Activated naive CD8-positive, alpha-beta T cell treated with anti-CD3 and anti-CD28 coated beads, Interleukin-2, amount 10 ng/mL, durations not matched to agents 7 days and 5 days (primary cell): ENCODE measurements around the gene MPPED1. TPM values are rescaled to one million over a fixed set of nuclear protein-coding genes. Genes with fewer than 3 reads are reported as not detected.

Source experiments
- ATAC-seq: fragments of 150-1000 bp; cut with Tn5 transposase; one replicate; pipeline ENCODE4 v1.10.0; 2021; ENCODE audit warnings: low read depth, moderate library complexity
- POLR2A ChIA-PET: fragments of 350-600 bp; sonication (Branson Sonifier 250); formaldehyde crosslinking; loops from one replicate; lab custom pipeline; 2021; ENCODE audit warnings: antibody characterized with exemption; lab: Charles Lee
- DNase-seq: peaks from one replicate; pipeline ENCODE4 v3.0.0; 2021
- H3K27ac Mint-ChIP-seq: one replicate; pipeline ENCODE4 v1.8.0; 2022; ENCODE audit warnings: mild to moderate bottlenecking, mixed read lengths
- H3K27me3 Mint-ChIP-seq: one replicate; pipeline ENCODE4 v1.8.0; 2022; ENCODE audit warnings: mild to moderate bottlenecking, moderate library complexity, mixed read lengths
- H3K36me3 Mint-ChIP-seq: one replicate; pipeline ENCODE4 v1.8.0; 2021; ENCODE audit warnings: mild to moderate bottlenecking, mixed read lengths
- H3K4me1 Mint-ChIP-seq: one replicate; pipeline ENCODE4 v1.8.0; 2021; ENCODE audit warnings: mixed read lengths
- H3K4me3 Mint-ChIP-seq: one replicate; pipeline ENCODE4 v1.8.0; 2022; ENCODE audit warnings: mild to moderate bottlenecking, moderate library complexity, mixed read lengths
- H3K9me3 Mint-ChIP-seq: one replicate; pipeline ENCODE4 v1.8.0; 2021; ENCODE audit warnings: mixed read lengths
- total RNA-seq, 2 experiments: library from RNA; stranded (reverse); gene quantifications; one replicate each; pipeline ENCODE4 v1.2.3, GENCODE V29; 2021

Gene MPPED1
- total RNA-seq, 2 experiments from 2014 or later = not detected

DNA sequence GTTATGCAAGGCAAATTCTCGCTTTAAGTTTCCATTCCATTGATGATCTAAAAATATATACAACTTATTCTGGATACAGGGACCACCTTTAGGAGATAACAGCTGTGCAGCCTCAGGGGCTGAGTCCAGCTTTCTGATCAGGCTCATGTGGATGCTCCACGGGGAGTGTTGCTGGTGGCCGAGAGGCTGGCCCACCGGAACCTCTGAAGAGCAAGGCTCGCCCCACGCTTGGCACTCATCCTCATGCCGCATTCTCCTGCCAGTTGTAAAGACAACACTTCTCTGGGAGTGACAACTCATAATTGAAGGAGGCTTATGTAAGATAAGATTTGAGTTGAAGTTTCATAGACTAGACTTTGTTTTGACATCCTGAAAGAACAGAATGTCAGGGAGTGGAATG is 123.5 kb downstream of the MPPED1 start:
- Mint-ChIP-seq H3K27ac (no peak overlapping the region), H3K9me3 (no peaks in the 10 kb centered on the region), H3K27me3 (peaks cover 3% of the 10 kb centered on the region), H3K4me3 (no peak overlapping the region), H3K4me1 (no peaks in the 10 kb centered on the region), H3K36me3 (no peaks in the 10 kb centered on the region)
- POLR2A ChIA-PET = no interaction called here
- ATAC-seq (no peak), DNase-seq (no peak)

GRCh38 chr22:43535741-43536140 is 123.9 kb downstream of the MPPED1 start:
- POLR2A ChIA-PET = no interaction called here
- H3K4me1 Mint-ChIP-seq = no peaks in the 10 kb centered on the region

GRCh38 chr22:43537019-43537585 is 125.3 kb downstream of the MPPED1 start:
- Mint-ChIP-seq H3K4me3 (no peak overlapping the region), H3K27ac (no peak overlapping the region), H3K4me1 (no peaks in the 10 kb centered on the region), H3K9me3 (no peaks in the 10 kb centered on the region), H3K36me3 (no peaks in the 10 kb centered on the region), H3K27me3 (peaks cover 3% of the 10 kb centered on the region)
- ATAC-seq = no peak
- POLR2A ChIA-PET = no interaction called here
- DNase-seq = no peak

More at GRCh38 chr22:43535741-43536140, 123.9 kb downstream of the MPPED1 start:
- H3K9me3 Mint-ChIP-seq = no peaks in the 10 kb centered on the region
- DNase-seq (no peak), ATAC-seq (no peak)
- no peak overlapping the region for H3K4me3 Mint-ChIP-seq
- no peak overlapping the region for H3K27ac Mint-ChIP-seq
- H3K36me3 Mint-ChIP-seq = no peaks in the 10 kb centered on the region
- peaks cover 3% of the 10 kb centered on the region for H3K27me3 Mint-ChIP-seq

DNA sequence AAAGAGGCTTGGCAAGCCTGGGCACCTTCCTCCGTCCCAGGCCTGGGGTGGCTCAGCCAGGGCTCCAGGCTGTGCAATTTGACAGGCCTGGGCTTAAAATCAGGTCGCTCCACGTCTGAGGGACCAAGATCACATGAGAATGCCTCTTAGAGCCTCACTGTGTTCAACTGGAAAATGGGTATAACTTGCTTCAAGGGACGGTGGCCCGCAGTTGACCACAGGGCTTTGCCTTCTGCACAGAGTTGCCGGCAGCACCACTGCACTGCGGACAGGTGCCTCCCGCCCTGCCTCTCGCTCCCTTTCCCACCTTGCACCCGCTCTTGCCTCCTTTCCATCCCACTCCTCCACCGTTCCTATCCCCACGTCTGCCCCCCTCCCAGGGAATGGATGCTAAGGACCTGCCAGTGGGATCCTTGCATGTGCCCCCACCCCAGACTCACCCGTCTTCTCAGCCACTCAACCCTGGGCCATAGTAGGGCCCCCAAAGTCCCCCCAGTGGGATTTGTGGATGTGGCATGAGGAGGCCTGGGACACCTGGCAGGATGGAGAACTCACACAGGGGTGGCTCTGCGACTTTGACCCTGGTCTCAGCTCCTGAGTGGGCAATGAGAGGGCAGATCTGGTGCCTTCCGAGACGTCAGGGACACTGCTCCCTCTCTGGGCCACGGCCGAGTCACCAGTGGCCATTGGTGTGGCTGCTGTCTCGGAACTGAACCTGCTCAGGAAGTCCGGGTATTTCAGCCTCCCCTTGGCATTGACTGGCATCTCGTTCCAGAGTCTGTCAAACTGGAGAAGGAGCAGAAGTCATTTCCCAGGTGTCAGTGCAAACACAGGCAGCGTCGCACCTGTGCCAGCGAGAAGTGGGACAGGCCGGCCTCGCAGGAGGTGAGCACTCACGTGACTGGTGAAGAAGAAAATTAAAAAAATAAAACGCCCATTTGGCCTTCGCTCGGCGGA is 128.0 kb downstream of the MPPED1 start:
- Mint-ChIP-seq H3K4me3 (no peak overlapping the region), H3K36me3 (no peaks in the 10 kb centered on the region), H3K27ac (no peak overlapping the region), H3K4me1 (no peaks in the 10 kb centered on the region), H3K27me3 (peaks cover 3% of the 10 kb centered on the region), H3K9me3 (no peaks in the 10 kb centered on the region)
- POLR2A ChIA-PET = no interaction called here
- DNase-seq = no peak
- no peak for ATAC-seq

- Mint-ChIP-seq H3K36me3 (no peaks in the 10 kb centered on the region), H3K27me3 (peaks cover 3% of the 10 kb centered on the region)
Observed at GRCh38 chr22:43540529-43540923, 128.7 kb downstream of the MPPED1 start.

DNA sequence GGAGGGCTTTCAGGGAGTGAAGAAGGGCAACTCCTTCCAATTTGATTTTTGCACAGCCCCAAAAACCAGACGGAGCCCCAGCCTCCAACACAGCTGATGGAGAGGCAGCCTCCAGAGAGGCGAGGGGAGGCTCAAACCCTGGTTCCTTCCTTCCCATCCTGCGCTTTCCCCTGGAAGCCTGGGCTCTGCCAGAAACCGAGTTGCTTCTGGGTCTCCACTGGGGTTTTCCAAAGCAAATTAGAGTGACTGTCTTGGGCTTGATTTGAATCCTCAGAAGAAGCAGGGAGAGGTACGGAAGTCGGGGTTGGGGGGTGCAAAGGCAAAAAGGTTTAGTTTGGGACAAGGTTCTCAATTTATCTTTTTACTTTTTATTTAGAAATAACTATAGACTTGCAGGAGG is 129.2 kb downstream of the MPPED1 start:
- POLR2A ChIA-PET = no interaction called here
- Mint-ChIP-seq H3K27ac (no peak overlapping the region), H3K36me3 (no peaks in the 10 kb centered on the region), H3K4me3 (no peak overlapping the region), H3K27me3 (peaks cover 3% of the 10 kb centered on the region), H3K9me3 (no peaks in the 10 kb centered on the region), H3K4me1 (no peaks in the 10 kb centered on the region)
- DNase-seq = no peak
- no peak for ATAC-seq

More at GRCh38 chr22:43540529-43540923, 128.7 kb downstream of the MPPED1 start:
- H3K4me3 Mint-ChIP-seq = no peak overlapping the region
- DNase-seq = no peak
- H3K27ac Mint-ChIP-seq = no peak overlapping the region
- no peaks in the 10 kb centered on the region for H3K4me1 Mint-ChIP-seq
- no peak for ATAC-seq
- POLR2A ChIA-PET = no interaction called here
- no peaks in the 10 kb centered on the region for H3K9me3 Mint-ChIP-seq

GRCh38 chr22:43541462-43542407 is 129.9 kb downstream of the MPPED1 start:
- Mint-ChIP-seq H3K4me3 (no peak overlapping the region), H3K27ac (no peak overlapping the region), H3K27me3 (peaks cover 3% of the 10 kb centered on the region), H3K36me3 (no peaks in the 10 kb centered on the region), H3K4me1 (no peaks in the 10 kb centered on the region), H3K9me3 (no peaks in the 10 kb centered on the region)
- POLR2A ChIA-PET = no interaction called here
- DNase-seq (no peak), ATAC-seq (no peak)

- Mint-ChIP-seq H3K27ac (no peak overlapping the region), H3K9me3 (no peaks in the 10 kb centered on the region), H3K27me3 (peaks cover 3% of the 10 kb centered on the region), H3K36me3 (no peaks in the 10 kb centered on the region), H3K4me3 (no peak overlapping the region), H3K4me1 (no peaks in the 10 kb centered on the region)
- ATAC-seq (no peak), DNase-seq (no peak)
- POLR2A ChIA-PET = no interaction called here
Observed at GRCh38 chr22:43542681-43543521, 131.1 kb downstream of the MPPED1 start.

DNA sequence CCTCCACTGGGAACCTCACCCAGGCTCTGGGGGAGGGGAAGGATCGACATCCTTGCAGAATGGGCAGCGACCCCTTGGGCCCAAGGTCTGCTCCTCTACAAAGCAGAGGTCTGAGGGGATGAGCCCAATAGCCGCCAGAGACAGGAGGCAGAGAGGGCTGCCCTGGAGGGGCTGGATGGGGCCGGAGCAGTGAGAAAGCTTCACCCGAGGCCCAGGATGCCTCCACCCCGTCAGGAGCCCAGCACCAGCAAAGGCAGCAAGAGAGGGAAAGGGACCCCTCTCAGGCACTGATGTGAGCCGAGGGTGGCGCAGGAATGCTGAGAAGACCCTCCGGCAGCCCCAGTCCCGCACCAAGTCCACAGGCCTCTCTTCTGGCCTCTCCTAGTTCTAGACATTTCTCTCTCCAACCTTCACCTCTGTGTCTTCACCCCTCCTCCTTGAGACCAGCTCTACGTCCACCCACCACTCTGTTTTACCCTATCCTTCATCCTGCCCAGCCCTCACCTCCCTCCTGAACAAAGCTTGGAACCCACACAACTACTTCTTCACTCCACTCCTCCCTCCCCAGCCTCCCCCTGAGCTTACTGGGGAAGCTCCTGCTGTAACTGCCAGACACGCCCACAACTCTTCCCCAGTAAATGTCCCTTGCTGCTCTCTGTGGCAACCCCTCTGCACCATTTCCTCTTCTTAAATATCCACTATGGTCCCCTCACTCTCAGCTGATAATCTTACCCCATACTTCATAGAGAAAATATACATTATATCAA is 131.9 kb downstream of the MPPED1 start:
- ATAC-seq (no peak), DNase-seq (no peak)
- no peaks in the 10 kb centered on the region for H3K4me1 Mint-ChIP-seq
- H3K36me3 Mint-ChIP-seq = no peaks in the 10 kb centered on the region
- no peaks in the 10 kb centered on the region for H3K9me3 Mint-ChIP-seq
- H3K4me3 Mint-ChIP-seq = no peak overlapping the region
- POLR2A ChIA-PET = no interaction called here
- peaks cover 2% of the 10 kb centered on the region for H3K27me3 Mint-ChIP-seq
- no peak overlapping the region for H3K27ac Mint-ChIP-seq

DNA sequence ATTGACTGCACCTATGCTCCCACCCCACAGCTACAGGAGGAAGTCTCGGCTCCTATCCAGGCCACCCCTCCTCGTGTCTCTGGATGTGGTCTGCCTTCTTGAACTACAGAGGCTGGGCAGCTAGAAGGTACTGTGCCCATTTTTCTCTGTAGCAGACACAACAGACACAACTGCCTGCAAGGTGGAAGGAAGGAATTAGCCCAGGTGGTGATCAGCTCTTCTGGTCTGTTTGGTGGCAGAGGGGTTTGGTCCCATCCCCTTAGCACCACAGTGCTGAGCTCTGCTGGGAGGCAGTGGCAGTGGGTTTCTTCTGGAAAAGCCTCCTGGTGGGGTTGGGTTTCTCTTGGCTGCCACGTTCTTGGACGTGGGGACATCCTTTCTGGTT is 132.5 kb downstream of the MPPED1 start:
- Mint-ChIP-seq H3K27me3 (peaks cover 2% of the 10 kb centered on the region), H3K4me3 (no peak overlapping the region)

GRCh38 chr22:43546186-43546585 is 134.4 kb downstream of the MPPED1 start:
- no peak for DNase-seq
- H3K4me1 Mint-ChIP-seq = peaks cover 2% of the 10 kb centered on the region
- no peak overlapping the region for H3K27ac Mint-ChIP-seq
- H3K36me3 Mint-ChIP-seq = no peaks in the 10 kb centered on the region
- no peaks in the 10 kb centered on the region for H3K9me3 Mint-ChIP-seq
- H3K27me3 Mint-ChIP-seq = peaks cover 2% of the 10 kb centered on the region
- ATAC-seq = peak; percentile 42
- H3K4me3 Mint-ChIP-seq = no peak overlapping the region
- POLR2A ChIA-PET = no interaction called here

More for the DNA sequence above, 132.5 kb downstream of the MPPED1 start:
- Mint-ChIP-seq H3K9me3 (no peaks in the 10 kb centered on the region), H3K36me3 (no peaks in the 10 kb centered on the region), H3K4me1 (no peaks in the 10 kb centered on the region), H3K27ac (no peak overlapping the region)
- ATAC-seq (no peak), DNase-seq (no peak)
- POLR2A ChIA-PET = no interaction called here

DNA sequence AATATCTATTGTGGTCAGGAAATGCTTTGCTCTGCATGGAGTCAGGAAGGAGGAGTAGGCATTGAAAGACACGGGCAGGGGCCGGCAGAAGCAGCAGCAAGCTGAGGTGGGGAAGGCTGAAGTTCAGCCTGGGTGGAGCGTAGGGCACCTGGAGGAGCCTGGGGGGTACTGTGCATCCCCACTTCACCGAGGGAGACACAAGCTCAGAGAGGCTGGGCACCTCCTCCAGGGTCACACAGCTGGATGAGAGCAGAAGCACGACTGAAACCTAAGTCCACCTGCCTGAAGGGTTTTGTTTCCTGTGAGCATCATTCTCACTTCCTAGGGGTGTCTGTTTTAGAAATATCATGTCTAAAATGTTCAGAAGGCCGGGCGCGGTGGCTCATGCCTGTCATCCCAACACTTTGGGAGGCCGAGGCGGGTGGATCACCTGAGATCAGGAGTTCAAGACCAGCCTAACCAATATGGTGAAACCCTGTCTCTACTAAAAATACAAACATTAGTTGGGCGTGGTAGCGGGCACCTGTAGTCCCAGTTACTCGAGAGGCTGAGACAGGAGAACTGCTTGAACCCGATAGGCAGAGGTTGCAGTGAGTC is 138.3 kb downstream of the MPPED1 start:
- ATAC-seq (no peak), DNase-seq (no peak)
- Mint-ChIP-seq H3K4me1 (peaks cover 2% of the 10 kb centered on the region), H3K36me3 (no peaks in the 10 kb centered on the region), H3K27me3 (peaks cover 2% of the 10 kb centered on the region), H3K27ac (no peak overlapping the region), H3K9me3 (no peaks in the 10 kb centered on the region), H3K4me3 (no peak overlapping the region)
- POLR2A ChIA-PET = no interaction called here
